DMS53 treated with DMSO at 0.1 percent for 48 hours (cell line): Measurements from ENCODE around the gene TET3.

Experiments used
- DNase-seq: peaks from one replicate; lab custom pipeline; 2025; ENCODE audit not compliant: unreplicated experiment; lab: John Stamatoyannopoulos, UW

Gene TET3

DNA sequence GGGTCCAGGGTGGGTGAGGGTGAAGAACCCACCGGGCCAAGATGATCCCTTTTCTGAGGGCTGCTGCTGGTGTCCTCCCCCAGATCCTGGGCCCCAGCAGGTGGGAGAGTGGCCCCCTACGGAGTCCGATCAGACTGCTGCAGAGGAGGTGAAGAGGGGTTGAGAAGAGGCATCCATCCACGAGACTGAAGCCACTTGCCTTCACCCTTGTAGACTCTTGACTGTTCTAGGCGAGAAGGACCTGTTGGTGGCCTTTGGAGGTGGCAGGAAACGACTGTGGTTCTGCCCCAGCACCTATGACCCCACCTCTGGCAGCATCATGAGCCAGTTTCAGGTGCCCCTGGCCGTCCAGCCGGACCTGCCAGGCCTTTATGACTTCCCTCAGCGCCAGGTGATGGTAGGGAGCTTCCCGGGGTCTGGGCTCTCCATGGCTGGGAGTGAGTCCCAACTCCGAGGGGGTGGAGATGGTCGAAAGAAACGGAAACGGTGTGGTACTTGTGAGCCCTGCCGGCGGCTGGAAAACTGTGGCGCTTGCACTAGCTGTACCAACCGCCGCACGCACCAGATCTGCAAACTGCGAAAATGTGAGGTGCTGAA is 1.5 kb downstream of the TET3 start:
- DNase-seq, result no peak

DNA sequence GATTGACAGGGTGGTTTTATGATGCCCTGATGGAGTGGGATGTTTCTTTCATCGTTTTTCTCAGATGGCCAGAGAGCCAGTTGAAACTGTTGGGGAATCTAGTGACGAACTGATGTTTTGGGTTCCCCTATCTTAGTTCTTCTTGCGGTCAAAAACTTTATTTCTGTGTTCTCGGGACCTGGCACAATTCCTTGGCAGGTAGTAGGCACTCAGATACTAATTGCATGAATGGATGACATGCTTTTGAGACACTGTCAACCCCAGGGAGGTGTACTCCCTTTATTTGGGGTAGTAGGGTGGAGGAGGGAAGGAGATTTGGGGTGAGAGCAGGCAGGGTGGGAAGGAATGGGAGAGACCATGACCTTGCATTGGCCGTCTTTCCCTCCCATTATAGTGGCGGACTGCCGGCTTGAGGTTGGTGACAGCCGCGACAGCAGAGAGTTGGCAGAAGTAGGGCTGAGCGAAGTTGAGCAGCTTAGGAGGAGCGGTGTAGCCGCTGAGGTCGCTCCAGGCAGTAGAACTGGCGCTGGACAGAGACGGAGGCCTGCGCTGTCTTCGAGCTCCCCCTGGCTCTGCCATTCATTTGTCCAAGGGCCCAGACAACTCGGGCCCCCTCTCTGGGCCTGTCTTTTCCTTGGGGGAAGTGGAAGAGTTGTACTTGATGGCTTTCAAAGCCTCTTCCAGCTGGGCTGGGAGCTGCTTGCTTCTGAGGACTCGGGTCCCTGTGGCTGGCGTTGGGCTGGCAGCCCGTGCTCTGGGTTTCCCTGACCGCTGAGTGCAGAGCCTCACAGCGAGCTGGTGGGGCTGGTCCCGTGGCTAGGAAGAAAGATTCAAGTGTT is 2.6 kb downstream of the TET3 start:
- DNase-seq, result no peak

DNA sequence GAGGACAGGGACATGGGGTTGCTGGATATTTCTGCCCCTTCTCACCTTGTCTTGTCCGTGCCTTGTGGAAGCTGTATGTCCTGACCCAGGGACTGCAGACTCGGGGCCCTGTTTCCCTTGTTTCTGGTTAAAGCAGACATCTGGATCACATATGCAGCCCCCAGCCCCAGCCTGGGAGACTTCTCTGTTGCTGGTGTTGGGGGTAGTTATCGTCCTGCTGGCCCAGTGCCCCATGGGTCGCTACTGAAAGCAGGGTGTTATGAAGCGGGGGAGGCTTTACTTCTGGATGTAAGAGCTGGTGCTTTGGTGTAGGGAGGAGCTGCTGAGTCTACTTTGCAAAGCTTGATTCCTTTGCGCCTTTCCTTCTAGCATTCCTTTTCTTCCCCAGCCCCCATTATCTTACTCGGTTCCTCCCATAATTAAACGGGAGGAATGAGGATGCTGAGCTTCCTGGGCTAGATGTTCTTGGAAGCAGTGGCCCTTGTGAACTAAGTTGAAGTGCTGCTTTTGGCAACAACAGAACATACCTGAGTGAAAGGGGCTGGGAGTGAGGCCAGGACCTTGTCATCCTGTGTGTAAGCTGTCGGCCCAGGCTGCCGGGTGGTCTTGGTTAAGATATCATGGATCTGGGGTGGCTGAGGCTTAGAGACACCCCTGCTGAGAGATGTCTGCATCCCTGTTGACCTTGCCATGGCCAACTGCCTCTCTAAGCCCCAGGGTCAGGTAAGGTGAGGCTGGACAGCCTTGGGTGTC is 3.4 kb downstream of the TET3 start:
- DNase-seq, result no peak

DNA sequence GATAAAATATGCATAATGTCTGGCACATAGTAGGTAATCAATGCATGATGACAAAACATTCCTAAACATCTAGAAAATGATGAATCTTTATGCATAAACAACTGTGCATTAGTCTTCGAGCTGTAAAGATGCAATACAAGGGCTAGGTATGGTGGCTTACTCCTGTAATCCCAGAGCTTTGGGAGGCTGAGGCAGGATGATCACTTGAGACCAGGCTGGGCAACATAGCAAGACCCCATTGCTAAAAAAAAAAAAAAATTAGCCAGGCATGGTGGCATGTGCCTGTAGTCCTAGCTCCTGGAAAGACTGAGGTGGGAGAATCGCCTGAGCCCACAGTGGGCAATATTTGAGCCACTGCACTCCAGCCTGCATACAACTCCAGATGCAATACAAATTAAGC is 5.3 kb downstream of the TET3 start:
- no peak for DNase-seq

DNA sequence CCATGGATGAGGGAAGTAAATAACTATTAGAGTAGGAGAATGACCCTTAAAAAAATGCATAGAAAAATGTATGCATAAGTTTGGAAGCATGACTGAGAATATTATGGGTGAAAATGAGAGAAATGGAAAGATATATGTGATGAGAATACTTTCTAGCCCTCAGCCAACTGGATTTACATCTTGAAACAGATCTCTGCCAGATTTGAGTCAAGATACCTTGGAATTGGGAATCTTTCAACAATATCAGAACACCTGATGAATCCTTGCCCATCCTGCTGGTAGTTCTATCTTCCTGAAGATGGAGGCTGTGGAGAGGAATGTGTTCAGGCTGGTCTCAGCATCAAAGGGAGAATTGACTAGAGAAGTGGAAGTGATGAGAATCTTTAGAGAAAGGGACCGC is 5.8 kb downstream of the TET3 start:
- DNase-seq, result no peak

DNA sequence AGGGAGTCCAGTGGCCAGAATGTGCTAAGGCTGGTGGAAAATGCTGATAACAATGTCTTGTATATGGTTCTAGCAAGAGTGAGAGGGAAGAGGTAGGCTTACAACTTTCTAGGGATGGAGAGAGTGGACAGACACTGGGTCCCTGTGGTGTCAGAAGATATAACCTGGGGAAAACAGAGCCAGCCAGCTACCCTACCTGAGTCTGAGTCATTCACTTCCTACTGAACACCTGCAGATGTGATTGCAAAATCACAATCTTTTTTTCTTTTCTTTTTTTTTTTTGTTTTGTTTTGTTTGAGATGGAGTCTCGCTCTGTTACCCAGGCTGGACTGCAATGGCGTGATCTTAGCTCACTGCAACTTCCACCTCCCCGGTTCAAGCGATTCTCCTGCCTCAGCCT is 7.3 kb downstream of the TET3 start:
- DNase-seq, result no peak

DNA sequence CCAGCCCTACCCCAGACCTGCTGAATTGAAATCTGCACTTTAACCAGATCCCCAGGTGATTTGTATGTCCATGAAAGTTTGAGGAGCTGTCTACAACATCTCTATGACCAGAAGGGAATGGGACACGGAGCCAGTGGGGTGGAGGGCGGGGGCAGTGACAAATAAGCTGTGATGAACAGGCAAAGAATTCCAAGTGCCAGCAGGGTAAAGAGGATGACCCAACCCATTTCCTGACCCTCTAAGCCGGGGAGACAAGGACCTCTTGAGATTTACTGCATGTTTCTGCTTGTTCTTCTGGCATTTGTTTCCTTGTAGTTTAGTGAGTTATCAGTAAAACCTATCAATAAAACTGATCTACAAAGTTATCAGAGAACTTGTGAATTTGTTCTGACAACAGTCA is 8.7 kb downstream of the TET3 start:
- no peak for DNase-seq

DNA sequence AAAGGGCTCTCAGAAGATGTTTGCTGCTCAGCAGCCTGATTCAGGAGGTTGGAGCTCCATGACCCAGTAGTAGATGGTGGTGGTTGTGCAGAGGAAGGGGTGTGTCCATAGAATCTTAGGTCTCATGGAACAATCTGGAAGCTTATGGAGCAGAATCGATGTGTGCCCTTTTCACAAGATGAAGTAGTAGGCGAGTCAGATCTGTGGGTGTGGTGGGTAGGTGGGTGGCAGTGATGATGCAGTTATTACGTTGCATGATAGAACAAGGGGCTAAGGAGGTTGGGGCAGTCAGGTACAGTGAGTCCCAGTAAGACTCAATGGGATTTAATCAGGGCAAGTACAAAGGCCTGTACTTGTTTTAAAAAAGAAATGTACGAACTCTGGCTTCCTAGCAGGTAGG is 9.1 kb downstream of the TET3 start:
- no peak for DNase-seq

DNA sequence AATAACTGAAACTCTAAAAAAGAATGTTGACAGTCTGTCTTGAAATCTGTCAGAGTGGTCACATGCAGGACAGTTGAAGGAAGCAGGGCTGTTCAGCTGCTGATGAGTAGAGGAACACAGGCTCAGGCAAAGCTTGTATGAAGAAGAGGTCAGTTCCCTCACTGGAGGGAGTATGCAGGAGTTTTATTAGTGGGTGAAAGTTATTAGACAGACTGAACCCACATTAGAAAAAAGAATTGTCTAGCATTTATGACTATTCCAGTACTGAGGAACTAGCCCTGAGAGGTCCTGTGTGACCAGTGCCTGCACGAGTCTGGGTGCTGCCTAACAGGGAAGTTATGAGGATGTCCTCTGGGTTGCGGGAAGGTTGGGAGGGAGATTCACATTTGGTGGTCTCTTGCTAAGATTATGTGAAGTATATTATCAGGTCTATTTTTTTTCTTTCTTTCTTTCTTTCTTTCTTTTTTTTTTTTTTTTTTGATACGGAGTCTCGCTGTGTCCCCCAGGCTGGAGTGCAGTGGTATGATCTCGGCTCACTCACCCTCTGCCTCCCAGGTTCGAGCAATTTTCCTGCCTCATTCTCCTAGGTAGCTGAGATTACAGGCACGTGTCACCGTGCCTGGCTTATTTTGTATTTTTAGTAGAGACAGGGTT is 9.6 kb downstream of the TET3 start:
- DNase-seq, result no peak

DNA sequence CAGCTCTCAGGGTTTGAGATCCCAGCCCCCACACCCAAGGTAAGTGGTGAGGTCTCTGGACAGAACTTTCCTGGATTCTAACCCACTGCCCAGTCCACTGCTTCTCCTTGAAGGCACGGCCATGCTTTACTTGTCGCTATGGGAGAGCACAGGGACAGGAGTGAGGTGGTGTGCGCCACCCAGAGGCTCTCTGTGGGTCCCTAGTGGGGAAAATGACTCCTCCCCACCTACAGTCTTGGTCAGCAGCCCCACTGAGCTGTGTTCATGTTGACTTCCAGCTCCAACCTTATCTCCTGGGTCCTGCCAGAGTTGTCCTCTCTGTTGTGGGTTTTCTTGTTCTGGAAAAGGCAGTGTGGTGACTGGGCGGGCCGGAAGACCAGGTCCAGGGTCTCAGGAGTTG is 11.1 kb downstream of the TET3 start:
- no peak for DNase-seq

DNA sequence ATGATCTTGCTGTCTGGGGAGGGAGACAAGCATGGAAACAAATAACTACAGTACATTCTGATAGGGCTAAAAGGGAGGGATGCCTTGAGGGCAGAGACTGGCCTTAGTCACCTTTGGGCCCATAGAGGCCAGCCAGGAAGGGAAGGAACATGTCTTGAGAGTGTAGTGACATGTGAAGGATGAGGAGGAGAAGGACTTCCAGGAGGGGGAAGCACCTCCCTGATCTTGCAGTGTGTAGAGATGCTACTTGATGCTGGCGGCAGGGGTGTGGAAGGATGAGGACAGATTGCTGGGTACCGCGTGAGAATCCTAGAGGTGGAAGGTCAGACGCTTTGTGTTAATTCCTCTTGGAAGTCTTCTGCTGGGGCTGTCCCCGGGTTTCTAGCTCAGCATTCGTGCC is 13.1 kb downstream of the TET3 start:
- DNase-seq, result no peak

DNA sequence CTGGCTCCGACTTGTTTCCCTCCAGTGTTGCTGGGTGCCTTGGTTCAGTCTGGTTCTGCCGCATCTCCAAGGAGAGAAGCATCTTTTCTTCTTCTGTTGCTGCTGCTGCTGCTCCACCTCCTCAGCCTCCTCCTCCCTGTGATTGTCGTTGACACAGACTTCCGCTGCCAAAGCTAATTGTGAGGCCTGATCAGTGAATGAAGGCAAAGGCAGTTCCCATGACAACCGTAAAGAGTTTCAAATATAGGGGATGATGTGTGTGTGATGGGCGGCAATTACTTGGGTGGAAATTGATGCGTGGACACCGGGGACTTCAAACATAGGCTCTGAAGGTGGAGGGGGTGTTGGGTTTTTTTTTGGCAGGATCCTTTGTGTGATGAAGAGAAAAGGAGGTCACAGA is 13.7 kb downstream of the TET3 start:
- no peak for DNase-seq

DNA sequence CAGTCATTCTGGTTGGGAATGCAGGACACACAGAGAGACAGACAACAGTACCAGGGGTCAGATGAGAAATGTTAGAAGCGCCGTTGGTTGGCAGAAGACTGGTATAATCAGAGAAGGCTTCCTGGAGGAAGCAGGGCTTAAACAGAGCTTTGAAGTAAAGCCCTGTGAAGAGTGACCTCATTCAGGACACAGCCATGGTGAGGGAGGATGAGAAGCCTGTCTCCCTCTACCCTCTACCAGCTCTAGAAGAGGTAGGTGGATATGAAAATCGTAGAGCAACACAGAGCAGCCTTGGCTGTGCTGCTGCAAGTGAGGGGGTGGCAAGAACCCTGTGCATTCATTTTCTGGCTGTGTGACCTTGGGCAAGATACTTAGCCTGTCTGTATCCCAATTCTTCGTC is 14.2 kb downstream of the TET3 start:
- DNase-seq, result no peak

DNA sequence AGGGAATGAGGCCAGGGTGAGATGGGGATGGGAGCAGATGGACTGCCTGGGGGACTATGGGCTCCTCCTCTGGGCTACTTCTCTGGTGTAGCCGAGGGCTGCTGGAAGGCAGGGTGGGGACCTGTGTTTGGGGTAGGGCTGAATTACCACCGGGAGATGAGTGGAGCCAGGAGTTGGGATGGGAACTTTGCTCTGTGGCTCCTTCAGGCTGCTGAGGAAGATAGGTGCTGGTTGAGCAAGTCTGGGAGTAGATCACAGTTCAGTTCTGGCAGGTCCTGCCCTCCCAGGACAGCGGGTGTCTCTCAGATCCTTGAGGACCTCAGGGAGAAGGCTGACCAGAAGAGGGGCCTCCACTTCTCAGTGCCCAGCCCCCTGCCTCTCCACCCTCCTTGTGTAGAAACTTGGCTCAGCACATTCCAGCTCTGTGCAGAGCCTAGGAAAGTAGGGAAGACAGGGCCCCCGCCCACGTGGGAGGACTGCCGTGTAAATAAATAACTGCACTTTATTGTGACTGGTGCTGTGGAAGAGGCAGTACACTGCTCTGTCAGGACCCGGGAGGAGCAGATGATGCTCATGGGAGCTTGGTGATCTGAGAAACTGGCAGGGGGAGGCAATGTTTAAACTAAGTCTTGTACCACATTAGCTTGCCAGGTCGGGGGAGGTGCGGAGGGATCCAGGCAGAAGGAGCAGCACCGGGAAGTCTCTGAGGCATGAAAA is 15.3 kb downstream of the TET3 start:
- no peak for DNase-seq

DNA sequence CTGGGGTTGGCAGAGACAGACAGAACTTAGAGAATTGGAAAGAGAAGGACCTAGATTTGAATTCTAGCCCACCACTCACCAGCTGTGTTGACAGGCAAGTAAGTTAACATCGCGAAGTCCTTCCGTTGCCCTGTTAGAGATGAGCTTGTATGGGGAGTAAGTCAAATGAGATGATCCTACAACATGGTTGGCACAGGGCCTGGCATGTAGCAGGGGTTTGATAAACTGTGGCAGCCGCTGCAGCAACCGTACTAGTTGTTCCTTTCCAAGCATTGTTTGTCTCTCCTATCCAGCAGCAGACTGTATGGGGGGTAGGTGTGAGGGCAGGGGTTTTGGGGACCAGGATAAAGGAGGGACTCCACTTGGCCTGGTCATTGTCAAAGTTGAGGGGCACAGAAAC is 16.0 kb downstream of the TET3 start:
- no peak for DNase-seq

DNA sequence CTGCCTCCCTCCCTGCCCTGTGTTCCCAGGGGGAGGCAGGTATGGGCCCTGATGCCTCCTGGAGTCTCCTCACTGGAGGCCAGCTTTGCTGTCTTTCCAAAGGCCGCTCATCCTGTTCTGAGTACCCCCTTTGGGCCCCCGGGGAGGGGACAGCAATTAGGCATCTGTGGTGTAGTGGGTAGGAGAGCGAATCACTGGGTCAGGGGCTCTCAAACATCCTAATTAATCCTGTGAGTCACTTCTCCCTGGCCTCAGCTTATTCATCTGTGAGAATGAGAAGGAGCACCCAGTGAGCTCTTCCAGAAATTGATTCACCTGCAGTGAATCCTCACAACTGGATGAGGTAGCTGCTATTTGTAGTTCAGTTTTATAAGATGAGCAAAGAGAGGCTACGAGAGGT is 16.4 kb downstream of the TET3 start:
- DNase-seq, result no peak

DNA sequence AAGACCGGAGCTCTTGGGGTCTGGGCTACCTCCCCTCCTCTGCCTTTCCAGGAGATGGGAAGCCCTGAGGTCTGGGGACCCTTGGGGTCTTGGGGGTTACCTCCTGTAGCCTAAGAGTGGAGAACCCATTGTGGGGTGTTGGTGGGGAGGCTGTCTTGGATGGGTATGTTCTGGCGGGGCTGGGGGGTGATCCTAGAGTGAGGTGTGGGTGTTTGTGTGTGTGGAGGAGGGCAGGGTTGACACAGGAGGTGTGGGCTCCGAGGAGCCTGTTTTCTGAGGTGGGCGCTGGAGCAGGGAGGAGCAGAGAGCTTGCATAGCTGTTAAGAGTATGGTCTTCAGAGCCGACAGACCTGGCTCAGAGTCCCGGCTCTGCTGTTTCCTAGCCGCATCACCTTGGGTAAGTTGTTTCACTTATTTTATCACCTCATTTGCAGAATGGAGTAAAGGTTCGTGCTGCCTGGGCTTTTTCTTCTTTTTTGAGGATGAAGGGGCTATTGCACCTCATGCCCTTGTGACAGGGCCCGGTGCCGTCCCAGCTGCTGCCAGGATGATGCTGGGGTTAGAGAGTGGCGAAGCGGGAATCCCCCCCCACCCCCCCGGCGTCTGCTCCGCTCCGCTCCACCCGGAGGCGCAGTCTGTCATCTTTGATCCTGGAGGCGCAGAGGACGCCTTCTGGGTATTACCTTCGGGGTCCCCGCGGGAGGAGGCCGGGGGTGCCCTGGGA is 17.2 kb downstream of the TET3 start:
- peak; percentile 62 for DNase-seq

DNA sequence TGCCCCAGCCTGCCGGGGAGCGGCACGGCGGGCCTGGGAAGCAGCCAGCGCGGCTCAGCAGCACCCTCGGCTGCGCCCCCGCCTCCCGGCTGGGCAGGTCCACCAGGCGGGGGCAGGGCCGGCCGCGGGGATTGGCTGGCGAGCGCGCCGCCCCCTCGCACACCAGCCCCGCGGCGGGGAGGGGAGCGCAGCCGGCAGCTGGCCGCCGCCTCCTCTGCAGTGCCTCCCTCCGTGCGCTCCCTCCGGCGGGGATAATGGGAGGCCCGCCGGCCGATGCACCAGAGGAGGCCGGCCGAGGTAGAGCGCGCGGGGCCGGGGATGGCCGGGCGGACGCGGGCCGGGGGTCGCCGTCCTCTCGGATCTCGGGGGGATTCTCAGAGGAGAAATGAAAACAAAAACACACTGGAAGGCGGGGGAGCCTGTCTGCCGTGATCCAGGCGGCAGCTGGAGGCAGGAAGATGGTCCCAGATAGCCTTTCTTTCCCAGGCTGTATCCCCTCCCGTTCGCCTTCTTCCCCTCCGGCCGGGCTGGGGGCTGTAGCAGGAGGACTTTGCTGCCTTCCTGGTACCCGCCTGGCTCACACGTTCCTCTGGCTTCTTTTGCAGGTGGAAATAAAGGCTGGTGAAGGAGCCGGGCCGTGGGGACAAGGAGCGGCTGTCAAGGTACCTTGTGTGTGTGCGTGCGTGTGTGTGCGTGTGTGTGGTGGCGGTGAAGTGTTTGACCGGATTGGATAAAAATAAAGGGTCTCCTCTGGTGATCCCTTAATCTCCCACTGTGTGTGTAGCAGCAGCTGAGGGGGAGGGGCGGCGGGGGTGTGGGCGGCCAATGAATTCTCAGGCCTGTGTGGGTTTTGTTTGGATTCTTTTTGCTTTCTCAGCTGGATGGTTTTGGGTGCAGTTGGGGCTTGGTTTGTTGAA is 18.1 kb downstream of the TET3 start:
- DNase-seq, result peak; percentile 80

DNA sequence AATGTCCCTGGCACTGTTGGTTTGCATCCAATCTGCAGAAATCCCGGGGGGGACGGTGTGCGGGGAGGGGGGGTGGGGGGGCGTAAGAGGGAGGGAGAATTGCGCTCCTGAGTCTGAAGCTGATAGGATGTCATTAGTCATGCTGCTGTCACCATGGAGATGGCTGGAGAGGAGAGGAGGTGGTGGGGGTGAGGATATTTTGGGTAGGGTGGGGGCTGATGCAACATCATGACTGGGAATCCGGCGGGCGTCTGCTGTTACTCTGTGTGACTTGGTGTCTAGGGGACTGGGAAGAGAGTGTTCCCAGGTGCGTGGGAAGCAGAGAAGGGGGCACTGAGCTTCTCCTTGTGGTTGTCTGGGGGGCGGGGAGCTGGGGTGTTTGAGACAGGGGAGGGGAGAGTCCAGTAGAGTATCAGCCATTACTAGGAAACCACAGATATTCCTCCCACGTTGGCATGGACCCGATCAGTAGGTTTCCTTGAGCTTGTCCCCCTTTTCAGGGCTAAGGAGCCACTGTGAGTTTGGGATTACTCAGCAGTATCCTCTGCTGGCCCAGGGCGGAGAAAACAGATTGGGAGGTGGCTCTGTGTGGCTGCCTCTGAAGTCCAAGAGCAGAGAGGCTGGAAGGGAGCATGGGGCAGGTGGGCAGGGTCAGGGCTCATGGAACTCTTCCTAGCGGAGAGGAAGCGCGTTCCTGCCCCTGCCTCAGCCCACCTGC is 18.9 kb downstream of the TET3 start:
- no peak for DNase-seq
